GM12878 (cell line): ENCODE results near the gene SNRPA. TPM values are rescaled to one million over a fixed set of nuclear protein-coding genes. Genes with fewer than 3 reads are reported as not detected.
"Not testable (repeated sequence)": the region's sequence is repeated elsewhere in the genome, so short reads cannot be mapped to it uniquely, and the experiment has no call there.

Experiments
- ATAC-seq: fragments of 200-7000 bp; cut with Tn5 transposase; 3 replicates; pipeline ENCODE4 v1.9.1; 2020; ENCODE audit warnings: mild to moderate bottlenecking, moderate library complexity
- BruUV-seq: library from RNA; stranded (reverse); fragments of 400-500 nt; replicated peaks from 2 replicates; lab custom pipeline; 2021; lab: Mats Ljungman, UMichigan
- CTCF ChIA-PET: fragments of 300-600 bp; sonication (Branson Sonifier 250); formaldehyde crosslinking; extraction: SDS; loops from one replicate; lab custom pipeline; 2021; ENCODE audit warnings: inconsistent platforms; lab: Yijun Ruan, JAX
- POLR2A ChIA-PET: fragments of 350-600 bp; formaldehyde crosslinking; extraction: SDS; loops from one replicate; lab custom pipeline; 2021; ENCODE audit warnings: inconsistent platforms; lab: Charles Lee
- RAD21 ChIA-PET: fragments of 300-600 bp; sonication (Branson Sonifier 250); formaldehyde crosslinking; loops from one replicate; lab custom pipeline; 2023; ENCODE audit warnings: antibody characterized with exemption; ENCODE audit not compliant: unreplicated experiment; lab: Charles Lee
- SMC1A ChIA-PET: fragments of 300-600 bp; sonication (Branson Sonifier 250); formaldehyde crosslinking; loops from one replicate; lab custom pipeline; 2023; ENCODE audit not compliant: unreplicated experiment, uncharacterized antibody; lab: Charles Lee
- DNase-seq: peaks from one replicate; pipeline ENCODE4 v3.0.0-alpha.2; 2011; ENCODE audit warnings: low read depth, low spot score
- FAIRE-seq: peaks from 3 replicates; lab custom pipeline; 2011; peaks lifted over from hg19 to GRCh38; lab: Jason Lieb, UNC
- H2AFZ ChIP-seq: 2 replicates; pipeline ENCODE4 v1.6.0; 2011; ENCODE audit warnings: low read depth, low read length, control low read depth; ENCODE audit not compliant: control insufficient read depth
- H3K27ac ChIP-seq: 2 replicates; pipeline ENCODE4 v1.5.1; 2011; ENCODE audit warnings: control low read depth; ENCODE audit not compliant: control insufficient read depth, insufficient read depth
- H3K27me3 ChIP-seq, 2 experiments: replicated peaks in 1 of 2; 2 replicates each; pipeline versions ENCODE4 v1.6.0 to v1.6.1; 2011; ENCODE audit warnings: low read length in 1 of 2; ENCODE audit not compliant: control insufficient read depth in 2 of 2, insufficient read depth in 2 of 2
- H3K36me3 ChIP-seq, 2 experiments: 2 replicates each; pipeline ENCODE4 v1.5.1; 2011; ENCODE audit warnings: low read length in 1 of 2; ENCODE audit not compliant: control insufficient read depth in 2 of 2, insufficient read depth in 2 of 2
- H3K4me1 ChIP-seq: 2 replicates; pipeline ENCODE4 v1.6.1; 2011; ENCODE audit warnings: mild to moderate bottlenecking, low read length, moderate library complexity, mixed read lengths; ENCODE audit not compliant: control insufficient read depth, insufficient read depth
- H3K4me2 ChIP-seq: 2 replicates; pipeline ENCODE4 v1.6.0; 2011; ENCODE audit warnings: control low read depth; ENCODE audit not compliant: control insufficient read depth, insufficient read depth
- H3K4me3 ChIP-seq: fragments of 200-600 bp; sonication (generic); 2 replicates; pipeline ENCODE4 v1.5.1; 2016
- H3K79me2 ChIP-seq: 2 replicates; pipeline ENCODE4 v1.6.0; 2011; ENCODE audit warnings: low read length; ENCODE audit not compliant: control insufficient read depth, insufficient read depth
- H3K9ac ChIP-seq: 2 replicates; pipeline ENCODE4 v1.8.0; 2011; ENCODE audit warnings: low read length, control low read depth, mixed read lengths; ENCODE audit not compliant: control insufficient read depth, insufficient read depth
- H3K9me3 ChIP-seq: replicated peaks from 3 replicates; pipeline ENCODE4 v1.5.1; 2011; ENCODE audit warnings: mild to moderate bottlenecking, low read length; ENCODE audit not compliant: control insufficient read depth, insufficient read depth
- H4K20me1 ChIP-seq: 2 replicates; pipeline ENCODE4 v1.6.0; 2011; ENCODE audit not compliant: control insufficient read depth, insufficient read depth
- MTA3 ChIP-seq: IDR thresholded peaks from 2 replicates; pipeline ENCODE4 v1.6.1; 2012; ENCODE audit warnings: low read length, inconsistent platforms, borderline replicate concordance
- SMC3 ChIP-seq: IDR thresholded peaks from 2 replicates; pipeline ENCODE4 v1.6.1; 2011; ENCODE audit warnings: low read length, improper control_type of control experiment, borderline replicate concordance
- WGBS: methylation state at CpG from one replicate; pipeline ENCODE4 v1.1.6; 2016; ENCODE audit warnings: low lambda C conversion rate; ENCODE audit not compliant: insufficient replicate concordance, insufficient coverage; ENCODE audit errors: missing lambda C conversion rate; 5-methylcytosine and 5-hydroxymethylcytosine counted together
- in situ Hi-C: fragments of 300-500 bp; cut with MboI; formaldehyde crosslinking; loops from 9 replicates; pipeline ENCODE4 v1.14.3; 2018; ENCODE audit warnings: mixed read lengths
- intact Hi-C: fragments of 100-400 bp; cut with micrococcal nuclease; formaldehyde crosslinking; loops from one replicate; pipeline ENCODE4 v1.14.2; 2022; ENCODE audit not compliant: unreplicated experiment
- polyA plus RNA-seq, 11 experiments: library from polyadenylated mRNA; depleted of rRNA in 4 of 11; unstranded in 6 of 11; stranded (reverse) in 5 of 11; fragments of >200 nt; fragmentation: Nextera tagmentation in 4 of 11; fragmentation: Illumina TruSeq in 1 of 11; extraction: Ambion mirVana in 4 of 11; extraction: Trizol in 1 of 11; gene quantifications; 1 replicate in 1 of 11; 2 replicates in 10 of 11; pipeline versions ENCODE4 v1.2.1 to v1.2.3, GENCODE V29; 2011 to 2016; ENCODE audit warnings: inconsistent platforms in 2 of 11, missing spikeins in 2 of 11, low read depth in 1 of 11
- total RNA-seq, 4 experiments: library from RNA; depleted of rRNA in 3 of 4; stranded (reverse); fragments of >200 nt in 3 of 4; fragmentation: Illumina TruSeq in 1 of 4; extraction: Trizol in 1 of 4; gene quantifications; 2 replicates each; pipeline versions ENCODE4 v1.2.1 to v1.2.3, GENCODE V29; 2013 to 2021
- TF ChIP-seq, protein P1 (sequence below), 3 experiments: IDR thresholded peaks in 2 of 3; conservative IDR thresholded peaks in 1 of 3; 2 replicates each; pipeline ENCODE4 v1.5.1; 2011; ENCODE audit warnings: low read depth in 3 of 3, low read length in 3 of 3, mild to moderate bottlenecking in 3 of 3, control low read depth in 2 of 3, moderate library complexity in 2 of 3, inconsistent platforms in 1 of 3, mixed read lengths in 1 of 3; ENCODE audit not compliant: control insufficient read depth in 2 of 3, insufficient read depth in 1 of 3; ENCODE audit errors: extremely low read depth in 1 of 3

Gene SNRPA
- total and polyA plus RNA-seq, 10 of the 15 experiments (the other 5 are each of a cell fraction or from before 2014, with no cell fraction given): 14.8 to 299 (median 202) TPM

DNA sequence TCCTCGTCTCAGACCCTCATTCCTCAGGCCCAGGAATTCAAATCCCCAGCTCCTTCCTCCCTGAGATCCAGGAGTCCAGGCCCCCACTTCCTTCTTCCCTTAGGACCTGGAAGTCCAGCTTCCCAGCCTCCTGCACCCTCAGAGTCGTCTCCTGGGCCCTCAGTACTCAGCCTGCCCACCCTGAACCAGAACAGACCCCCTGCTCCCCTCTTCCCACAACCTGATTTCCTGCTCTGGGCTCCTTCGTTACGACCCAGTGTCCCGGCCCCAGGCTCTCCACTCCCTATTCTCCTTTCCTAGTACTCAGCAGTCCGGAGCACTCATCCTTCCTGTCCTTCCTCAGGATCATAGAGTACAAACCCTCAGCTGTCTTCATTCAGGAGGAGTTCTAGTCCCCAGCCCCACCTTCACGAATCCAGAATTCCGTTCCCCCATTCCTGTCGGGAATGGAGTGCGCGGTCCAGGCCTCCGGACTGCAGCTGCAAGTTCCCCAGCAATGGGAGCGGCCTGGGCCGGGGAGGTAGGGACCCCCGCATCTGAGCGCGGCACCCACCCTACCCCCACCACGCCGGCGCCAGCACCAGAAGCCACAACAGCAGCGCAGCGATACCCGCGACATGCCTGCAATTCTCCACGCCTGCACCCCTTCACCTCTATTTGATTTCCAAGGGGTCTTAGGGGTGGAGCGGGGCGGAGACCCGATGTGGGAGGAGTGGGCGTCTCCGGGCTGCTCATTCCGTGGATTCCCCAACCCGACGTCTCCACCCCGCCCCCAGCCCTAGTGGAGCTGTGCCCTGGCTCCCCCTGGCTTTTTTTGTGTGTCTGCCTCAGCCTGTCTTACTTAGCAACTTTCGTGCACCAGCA is 60.7 kb downstream of the SNRPA start:
- H3K4me1 ChIP-seq: peaks cover 5% of the 10 kb centered on the region
- ChIA-PET RAD21 (interaction anchor here (1.1 to 1.6 kb wide), 2 partner anchors 61 to 148 kb away, joined by 3 to 8 read pairs; partner anchors contain the start of genes ACTMAP and SNRPA), CTCF (interaction anchor here (0.7 to 1.4 kb wide), 3 partner anchors 11 to 154 kb away, joined by 3 to 4 read pairs (median 3); no protein-coding TSS in a partner anchor), SMC1A (interaction anchor here (1.2 kb wide), 2 partner anchors 62 to 149 kb away, joined by 3 to 5 read pairs; partner anchors contain the start of gene ACTMAP), POLR2A (no interaction called here)
- ATAC-seq (no peak), DNase-seq (no peak), FAIRE-seq (no peak)
- no peaks in the 10 kb centered on the region for H3K27me3 ChIP-seq
- H4K20me1 ChIP-seq: 0 out of 2 replicates have a peak, but pooled peaks cover 3% of the 10 kb centered on the region
- H3K9ac ChIP-seq: no peak overlapping the region
- H3K36me3 ChIP-seq: peaks cover 7 to 16% of the 10 kb centered on the region in 2 experiments; a peak in 3 of 4 replicates
- WGBS: 6% methylated on average over 26 of the region's 35 CpGs
- in situ Hi-C loops: loop anchor here (5.0 kb wide), 1 partner anchor 321 kb away; no protein-coding TSS in a partner anchor
- H2AFZ ChIP-seq: no peak overlapping the region
- intact Hi-C loops: no loop called here
- no peak overlapping the region for H3K27ac ChIP-seq
- no peak overlapping the region for H3K4me3 ChIP-seq
- peak overlapping the region; percentile 68 for H3K4me2 ChIP-seq
- BruUV-seq: no TSS peak
- TF ChIP-seq SMC3 (no peak), MTA3 (0 out of 2 replicates have a peak, but pooled peaks have one; percentile 20)
- TF ChIP-seq, protein P1, sequence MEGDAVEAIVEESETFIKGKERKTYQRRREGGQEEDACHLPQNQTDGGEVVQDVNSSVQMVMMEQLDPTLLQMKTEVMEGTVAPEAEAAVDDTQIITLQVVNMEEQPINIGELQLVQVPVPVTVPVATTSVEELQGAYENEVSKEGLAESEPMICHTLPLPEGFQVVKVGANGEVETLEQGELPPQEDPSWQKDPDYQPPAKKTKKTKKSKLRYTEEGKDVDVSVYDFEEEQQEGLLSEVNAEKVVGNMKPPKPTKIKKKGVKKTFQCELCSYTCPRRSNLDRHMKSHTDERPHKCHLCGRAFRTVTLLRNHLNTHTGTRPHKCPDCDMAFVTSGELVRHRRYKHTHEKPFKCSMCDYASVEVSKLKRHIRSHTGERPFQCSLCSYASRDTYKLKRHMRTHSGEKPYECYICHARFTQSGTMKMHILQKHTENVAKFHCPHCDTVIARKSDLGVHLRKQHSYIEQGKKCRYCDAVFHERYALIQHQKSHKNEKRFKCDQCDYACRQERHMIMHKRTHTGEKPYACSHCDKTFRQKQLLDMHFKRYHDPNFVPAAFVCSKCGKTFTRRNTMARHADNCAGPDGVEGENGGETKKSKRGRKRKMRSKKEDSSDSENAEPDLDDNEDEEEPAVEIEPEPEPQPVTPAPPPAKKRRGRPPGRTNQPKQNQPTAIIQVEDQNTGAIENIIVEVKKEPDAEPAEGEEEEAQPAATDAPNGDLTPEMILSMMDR (IDR thresholded peaks at IDR 0.05 in 2 of 3, conservative IDR thresholded peaks at IDR 0.05 in 1 of 3; ENCODE audit: control insufficient read depth in 2 of 3, extremely low read depth in 1 of 3, insufficient read depth in 1 of 3, low read depth in 3 of 3, low read length in 3 of 3): peak in 1 of 3 experiments; percentile 34; a peak in 2 of 6 replicates
- no peaks in the 10 kb centered on the region for H3K9me3 ChIP-seq
- peaks cover 6% of the 10 kb centered on the region for H3K79me2 ChIP-seq

DNA sequence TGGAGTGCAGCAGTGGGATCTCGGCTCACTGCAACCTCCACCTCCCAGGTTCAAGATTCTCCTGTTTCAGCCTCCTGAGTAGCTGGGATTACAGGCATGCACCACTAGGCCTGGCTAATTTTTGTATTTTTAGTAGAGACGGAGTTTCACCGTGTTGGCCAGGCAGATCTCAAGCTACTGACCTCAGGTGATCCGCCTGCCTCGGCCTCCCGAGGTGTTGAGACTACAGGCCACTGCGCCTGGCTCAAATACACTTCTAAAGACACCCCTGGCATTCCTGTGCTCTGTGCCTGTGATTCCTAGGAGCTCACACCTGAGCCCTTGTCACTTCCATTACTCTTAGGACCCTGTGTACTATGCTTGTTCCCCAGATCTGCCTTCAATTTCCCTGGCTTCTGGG is 61.6 kb downstream of the SNRPA start:
- ChIA-PET CTCF (interaction anchor here (0.6 kb wide), 1 partner anchor 125 kb away, joined by 3 read pairs; no protein-coding TSS in a partner anchor), SMC1A (interaction anchor here (1.2 kb wide), 1 partner anchor 63 kb away, joined by 3 read pairs; the partner anchor contains the start of gene ACTMAP), RAD21 (interaction anchor here (1.6 kb wide), 1 partner anchor 149 kb away, joined by 8 read pairs; no protein-coding TSS in a partner anchor)
- in situ Hi-C loops: loop anchor here (5.0 kb wide), 1 partner anchor 320 kb away; no protein-coding TSS in a partner anchor
- H3K36me3 ChIP-seq: peaks cover 4 to 12% of the 10 kb centered on the region in 2 experiments; a peak in 3 of 4 replicates
- intact Hi-C loops, H3K4me3 ChIP-seq, H2AFZ ChIP-seq, H3K9ac ChIP-seq, H3K4me2 ChIP-seq, H3K4me1 ChIP-seq, H3K27ac ChIP-seq, H3K9me3 ChIP-seq, ATAC-seq, H3K27me3 ChIP-seq, DNase-seq, BruUV-seq, POLR2A ChIA-PET, H3K79me2 ChIP-seq, H4K20me1 ChIP-seq, FAIRE-seq: not testable (repeated sequence)
- WGBS: 85% methylated on average over 7 of the region's 7 CpGs
